GM12864 (cell line): ENCODE results near the gene PRR5L.

Source experiments
- DNase-seq: peaks from one replicate; pipeline ENCODE4 v3.0.0-alpha.2; 2011; ENCODE audit warnings: low read depth
- H3K4me3 ChIP-seq: 2 replicates; pipeline ENCODE4 v1.5.1; 2011; ENCODE audit warnings: mild to moderate bottlenecking, low read depth, low read length, control low read depth
- CTCF ChIP-seq: IDR thresholded peaks from 2 replicates; pipeline ENCODE4 v1.5.1; 2011; ENCODE audit warnings: low read depth, mild to moderate bottlenecking, moderate library complexity, low read length, control low read depth, inconsistent platforms; ENCODE audit errors: missing control alignments

PRR5L gene

GRCh38 chr11:36376888-36377758, 81.0 kb downstream of the PRR5L start:
- DNase-seq = no peak
- peak overlapping the region; percentile 51 for H3K4me3 ChIP-seq
- TF ChIP-seq CTCF = peak; percentile 51

GRCh38 chr11:36377759-36378564, 81.9 kb downstream of the PRR5L start:
- H3K4me3 ChIP-seq = peak overlapping the region; percentile 51
- no peak for TF ChIP-seq CTCF
- DNase-seq = no peak

GRCh38 chr11:36379653-36380052, 83.6 kb downstream of the PRR5L start:
- DNase-seq = no peak
- no peak overlapping the region for H3K4me3 ChIP-seq
- no peak for TF ChIP-seq CTCF

- DNase-seq = no peak
- H3K4me3 ChIP-seq = no peak overlapping the region
- no peak for TF ChIP-seq CTCF
Observed at GRCh38 chr11:36380296-36381014, 84.4 kb downstream of the PRR5L start.

GRCh38 chr11:36381015-36381360, 84.9 kb downstream of the PRR5L start:
- no peak overlapping the region for H3K4me3 ChIP-seq
- no peak for TF ChIP-seq CTCF
- no peak for DNase-seq

GRCh38 chr11:36383195-36383594, 87.1 kb downstream of the PRR5L start:
- no peak for TF ChIP-seq CTCF
- no peak for DNase-seq

More at GRCh38 chr11:36383195-36383594, 87.1 kb downstream of the PRR5L start:
- H3K4me3 ChIP-seq = no peak overlapping the region
